HG02870 (cell line): ENCODE results near the gene SLC45A3.

Experiments used
- ATAC-seq: cut with Tn5 transposase; IDR thresholded peaks from one replicate; pipeline ENCODE4 v1.9.1; 2021; ENCODE audit warnings: mild to moderate bottlenecking, moderate library complexity; ENCODE audit not compliant: unreplicated experiment

Gene SLC45A3

DNA sequence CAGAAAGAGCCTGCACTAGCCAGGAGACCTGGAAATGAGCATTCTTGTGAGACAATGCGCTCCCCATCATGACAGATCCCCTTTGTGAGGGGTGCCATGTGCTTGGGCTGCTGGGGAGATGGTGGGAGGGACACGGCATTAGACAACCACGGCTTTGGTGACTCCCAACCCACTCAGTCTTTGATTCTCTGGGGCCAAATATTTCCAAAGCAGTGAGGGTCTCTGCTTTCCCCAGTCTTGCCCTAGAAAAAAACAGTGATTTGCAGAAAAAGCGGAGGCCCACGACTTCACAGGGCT is 10.2 kb downstream of the SLC45A3 start:
- ATAC-seq, result no peak

DNA sequence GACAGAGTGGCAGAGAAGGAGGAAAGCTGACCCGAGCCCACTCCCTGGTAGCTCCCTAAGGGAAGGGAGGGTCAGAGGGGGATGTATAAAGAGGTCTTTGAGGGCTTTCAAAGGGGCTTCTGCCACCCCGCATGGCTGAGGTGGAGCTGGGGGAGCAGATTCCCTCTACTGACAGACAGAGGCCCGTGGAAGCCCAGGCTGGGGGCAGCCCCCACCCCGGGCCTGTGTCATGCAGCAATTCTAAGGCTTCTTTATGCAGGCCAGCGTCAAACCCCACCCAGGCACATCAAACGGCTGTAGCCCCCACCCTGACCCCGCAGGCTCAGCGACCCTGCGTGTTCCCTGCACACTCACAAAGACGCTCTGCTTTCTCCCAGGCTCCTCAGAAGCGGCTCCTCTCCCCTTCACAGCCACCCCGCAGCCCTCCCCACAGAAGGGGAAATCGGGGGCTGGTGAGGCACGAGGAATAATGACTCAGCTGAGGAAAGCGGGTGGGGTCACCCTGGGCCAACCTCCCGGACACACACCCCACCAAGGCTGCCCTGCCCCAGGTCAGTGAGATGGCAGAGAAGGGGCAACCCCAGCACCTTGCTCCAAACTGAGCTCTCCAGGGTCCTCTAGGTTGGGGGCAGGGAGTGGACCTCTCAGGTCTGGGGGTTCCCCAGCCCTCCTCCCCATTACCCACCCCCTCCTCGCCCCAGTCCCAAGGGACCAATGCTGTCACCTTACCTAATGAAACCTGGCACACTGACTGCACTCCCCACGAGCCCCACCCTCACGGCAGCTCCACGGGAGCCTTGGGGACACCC is 10.8 kb downstream of the SLC45A3 start:
- peak; percentile 25 for ATAC-seq

DNA sequence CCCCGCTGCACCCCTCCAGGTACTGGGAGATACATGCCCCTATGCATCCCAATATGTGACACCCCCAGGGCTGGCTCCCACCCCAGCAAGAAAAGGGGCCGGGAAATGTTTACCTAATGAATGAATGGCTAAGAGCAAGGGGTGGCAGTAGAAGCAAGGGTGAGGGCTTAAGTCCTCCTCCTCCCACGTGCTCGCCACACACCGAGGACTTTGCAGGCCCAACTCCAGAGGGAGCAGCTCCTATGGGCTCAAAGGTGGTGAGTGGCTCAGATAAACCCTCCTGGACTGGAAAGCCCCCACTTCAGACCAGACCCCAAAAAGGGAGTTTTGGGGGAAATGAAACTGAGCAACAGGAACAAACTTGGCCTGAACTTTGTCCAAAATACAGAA is 11.4 kb downstream of the SLC45A3 start:
- peak; percentile 45 for ATAC-seq

- no peak for ATAC-seq
These were observed 12.2 kb downstream of the SLC45A3 start for GRCh38 chr1:205667909-205668643.

DNA sequence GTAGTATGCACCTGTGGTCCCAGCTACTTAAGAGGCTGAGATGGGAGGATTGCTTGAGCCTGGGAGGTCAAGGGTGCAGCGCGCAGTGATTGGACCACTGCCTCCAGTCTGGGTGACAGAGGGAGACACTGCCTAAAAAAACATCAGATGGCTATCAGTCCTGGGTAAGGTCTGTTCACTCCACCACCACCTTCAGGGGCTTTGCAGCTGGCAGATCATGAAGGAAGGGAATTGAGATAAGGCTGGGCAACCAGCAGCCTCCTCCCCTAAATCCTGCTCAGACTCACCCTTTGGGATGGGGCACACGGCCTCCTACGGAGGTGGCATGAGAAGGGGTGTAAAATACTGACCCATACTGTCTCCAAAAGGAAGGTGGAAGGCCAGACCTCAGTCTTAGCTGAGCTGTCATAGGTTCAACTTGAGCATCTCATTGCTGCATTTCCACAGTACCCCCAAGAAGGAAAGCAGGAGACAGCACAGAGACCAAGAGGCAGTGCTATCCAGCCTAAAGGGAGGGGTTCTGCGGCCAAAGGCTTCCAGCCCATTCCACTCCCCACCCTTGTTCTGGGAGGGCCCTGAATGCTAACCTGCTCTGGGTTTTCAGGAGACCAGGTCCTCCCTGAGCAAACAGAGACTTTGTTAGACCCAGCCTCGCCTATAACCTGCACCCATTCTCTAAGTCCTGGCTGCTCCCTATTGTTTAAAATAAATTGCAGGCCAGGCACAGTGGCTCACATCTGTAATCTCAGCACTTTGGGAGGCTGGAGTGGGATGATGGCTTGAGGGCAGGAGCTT is 13.7 kb downstream of the SLC45A3 start:
- ATAC-seq, result no peak

DNA sequence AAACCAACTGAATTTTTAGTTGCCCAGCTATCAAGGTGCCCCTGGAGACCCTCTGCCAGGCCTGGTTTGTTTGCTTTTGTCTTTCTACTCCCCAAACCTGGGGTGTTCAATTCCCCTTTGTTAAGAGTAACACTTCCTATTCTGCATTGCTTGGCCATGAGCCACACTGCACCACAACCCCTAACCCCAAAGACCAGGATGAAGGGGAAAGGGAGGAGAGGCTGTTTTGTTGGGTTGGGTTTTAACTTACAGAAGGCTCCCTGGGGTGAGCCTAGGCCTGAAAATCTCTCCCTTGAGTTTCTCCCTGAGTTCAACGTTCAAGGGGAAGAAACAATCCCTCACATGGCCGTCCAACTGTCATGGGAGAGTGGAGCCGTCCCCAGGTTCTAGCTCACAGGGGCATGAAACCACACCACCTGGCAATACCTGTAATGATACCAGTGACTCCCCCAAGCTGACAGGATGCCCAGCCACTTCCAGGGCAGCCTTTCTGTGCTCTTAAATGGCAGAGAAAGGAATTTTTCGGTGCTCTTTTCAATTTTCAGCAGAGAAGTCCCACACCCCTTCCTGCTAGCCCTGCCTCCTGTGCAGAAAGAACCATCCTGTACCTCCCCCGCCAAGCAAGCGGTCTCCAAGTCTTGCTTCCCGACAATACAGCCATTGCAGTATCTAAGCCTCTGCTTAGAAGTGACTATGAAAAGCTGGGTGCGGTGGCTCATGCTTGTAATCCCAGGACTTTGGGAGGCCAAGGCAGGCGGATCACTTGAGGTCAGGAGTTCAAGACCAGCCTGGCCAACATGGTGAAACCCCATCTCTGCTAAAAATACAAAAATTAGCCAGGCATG is 14.9 kb downstream of the SLC45A3 start:
- no peak for ATAC-seq

GRCh38 chr1:205664399-205665017 is 15.8 kb downstream of the SLC45A3 start:
- ATAC-seq, result no peak

DNA sequence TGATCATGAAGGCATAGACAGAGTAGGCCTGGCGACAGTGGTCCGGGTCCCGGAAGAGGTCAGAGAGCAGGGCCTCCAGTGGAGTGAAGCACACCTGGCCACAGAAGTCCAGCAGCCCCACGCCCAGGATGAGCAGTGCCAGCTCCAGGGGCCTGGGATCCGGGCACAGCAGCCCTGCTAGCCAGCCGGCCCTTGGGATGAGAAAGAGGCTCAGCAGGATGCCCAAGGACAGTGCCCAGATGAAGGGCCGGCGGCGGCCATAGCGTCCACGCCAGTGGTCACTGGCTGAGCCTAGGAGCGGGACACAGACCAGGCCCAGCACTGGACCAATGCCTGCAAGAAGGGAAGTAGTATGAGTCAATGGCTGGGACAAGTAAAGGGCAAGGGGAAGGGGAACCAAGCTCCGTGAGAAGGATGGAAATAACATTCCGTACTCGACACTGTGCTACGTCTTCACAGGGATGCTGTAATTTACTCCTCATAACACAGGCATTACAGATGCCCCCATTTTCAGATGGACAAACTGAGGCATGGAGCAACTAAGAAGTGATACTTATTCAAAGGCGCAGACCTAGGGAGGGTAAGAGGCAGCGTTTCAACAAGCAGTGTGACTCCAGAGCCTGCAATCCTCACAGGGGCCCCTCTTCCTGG is 16.9 kb downstream of the SLC45A3 start:
- ATAC-seq, result no peak

- no peak for ATAC-seq
These were observed 17.5 kb downstream of the SLC45A3 start for GRCh38 chr1:205662791-205663190.

GRCh38 chr1:205662135-205662738 is 18.1 kb downstream of the SLC45A3 start:
- ATAC-seq, result no peak

DNA sequence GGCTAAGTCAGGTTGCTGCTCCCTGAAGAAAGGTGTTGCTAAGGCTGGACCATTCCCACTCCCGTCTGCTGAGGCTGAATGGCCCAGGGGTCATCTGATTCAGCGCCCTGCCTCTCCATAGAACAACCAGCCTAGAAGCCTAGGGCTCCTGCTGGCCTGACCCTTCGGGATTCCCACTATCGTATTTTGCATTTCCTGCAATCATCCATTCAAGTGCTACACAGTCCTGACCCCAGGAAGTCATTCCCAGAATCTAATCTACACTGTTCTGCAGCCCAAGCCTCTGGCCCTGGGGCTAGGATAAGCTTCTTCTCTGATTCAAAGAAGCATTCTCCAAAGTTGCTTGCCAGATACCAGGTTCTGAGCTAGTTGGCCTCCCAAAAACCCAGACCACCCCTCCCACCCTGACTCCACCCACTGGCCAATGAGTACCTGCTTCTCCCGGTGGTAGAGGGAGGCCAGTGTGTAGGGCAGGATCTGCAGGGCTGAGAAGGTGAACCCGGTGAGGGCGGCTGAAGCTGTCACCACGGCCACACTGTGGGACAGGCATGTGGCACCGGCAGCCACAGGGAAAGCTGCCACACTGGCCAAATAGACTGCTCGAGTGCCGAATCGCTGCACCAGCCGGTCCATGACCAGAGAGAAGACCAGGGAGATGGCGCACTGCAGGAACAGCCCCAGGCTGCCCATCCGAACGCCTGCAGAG is 18.7 kb downstream of the SLC45A3 start:
- ATAC-seq, result no peak

GRCh38 chr1:205660361-205660760 is 19.9 kb downstream of the SLC45A3 start:
- no peak for ATAC-seq

DNA sequence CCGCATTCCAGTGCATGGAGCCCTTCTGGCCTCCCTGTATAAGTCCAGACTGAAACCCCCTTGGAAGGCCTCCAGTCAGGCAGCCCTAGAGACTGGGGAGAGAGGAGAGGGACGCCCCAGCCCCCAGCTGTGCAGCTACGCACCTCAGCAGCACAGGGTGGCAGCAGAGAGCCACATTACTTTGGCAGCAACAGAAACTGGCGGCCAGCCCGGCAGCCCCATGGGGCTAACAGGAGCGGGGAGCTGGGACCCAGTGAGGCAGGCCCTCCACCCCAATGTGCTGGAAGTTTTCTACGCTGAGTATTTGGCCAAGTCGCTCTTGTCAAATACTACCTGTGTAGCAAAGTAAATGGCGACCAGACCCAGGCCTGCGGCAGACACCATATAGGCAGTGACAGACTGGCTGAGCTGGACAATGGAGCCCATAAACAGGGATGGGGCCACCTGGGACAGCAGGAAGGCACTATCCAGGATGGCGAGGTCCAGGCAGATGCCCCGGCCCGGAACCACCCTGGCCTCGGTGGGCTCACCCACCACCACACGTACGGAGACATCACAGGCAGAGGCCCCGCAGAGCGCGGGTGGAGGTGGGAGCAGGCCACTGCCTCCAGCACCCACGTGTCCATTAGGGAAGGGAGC is 21.2 kb downstream of the SLC45A3 start:
- peak; percentile 67 for ATAC-seq

- no peak for ATAC-seq
These were observed 24.1 kb downstream of the SLC45A3 start for GRCh38 chr1:205656236-205656635.

GRCh38 chr1:205652984-205653383 is 27.3 kb downstream of the SLC45A3 start:
- ATAC-seq, result no peak

- no peak for ATAC-seq
These were observed 30.1 kb downstream of the SLC45A3 start for GRCh38 chr1:205650241-205650640.

- no peak for ATAC-seq
These were observed 34.8 kb downstream of the SLC45A3 start for GRCh38 chr1:205645519-205645918.

DNA sequence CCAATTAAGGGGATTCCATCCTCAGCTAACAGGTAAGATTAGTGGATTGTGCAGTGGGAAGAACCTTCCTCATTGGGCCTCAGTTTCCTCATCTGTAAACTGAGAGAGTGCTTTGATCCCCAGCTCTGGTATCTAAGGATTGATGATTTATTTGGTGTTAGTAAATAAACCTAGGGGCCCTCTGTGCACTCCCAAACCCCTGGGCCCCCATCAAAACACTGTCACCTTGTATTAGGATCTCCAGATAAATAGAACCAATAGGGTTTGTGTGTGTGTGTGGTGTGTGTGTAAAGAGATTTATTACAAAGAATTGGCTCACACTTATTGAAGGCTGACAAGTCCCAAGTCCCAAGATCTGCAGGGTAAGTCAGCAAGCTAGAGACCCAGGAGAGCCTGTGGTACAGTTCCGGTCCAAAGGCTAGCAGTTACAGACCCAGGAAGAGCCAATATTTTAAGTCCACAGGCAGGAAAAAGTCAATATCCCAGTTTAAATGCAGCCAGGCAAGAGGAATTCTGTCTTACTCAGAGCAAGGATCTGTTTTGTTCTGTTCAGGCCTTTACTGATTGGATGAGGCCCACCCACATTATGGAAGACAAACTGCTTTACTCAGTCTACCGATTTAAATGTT is 37.5 kb downstream of the SLC45A3 start:
- no peak for ATAC-seq
